CD4-positive, alpha-beta T cell treated with Interleukin-4 for 4 hours (primary cell): ENCODE data around the gene CTNNBIP1.

Source experiments
- DNase-seq: peaks from one replicate; pipeline ENCODE4 v3.0.0-alpha.2; 2020

CTNNBIP1 gene

GRCh38 chr1:9903801-9904527 lies 6.1 kb downstream of the CTNNBIP1 start:
- DNase-seq, result no peak

- DNase-seq, result no peak
Observed at GRCh38 chr1:9902060-9902452, 8.0 kb downstream of the CTNNBIP1 start.

GRCh38 chr1:9901148-9902059 lies 8.7 kb downstream of the CTNNBIP1 start:
- no peak for DNase-seq

GRCh38 chr1:9900142-9901043 lies 9.7 kb downstream of the CTNNBIP1 start:
- peak; percentile 19 for DNase-seq

- no peak for DNase-seq
Observed at GRCh38 chr1:9894115-9894514, 16.0 kb downstream of the CTNNBIP1 start.

- peak; percentile 2 for DNase-seq
Observed at GRCh38 chr1:9892563-9893528, 17.2 kb downstream of the CTNNBIP1 start.

GRCh38 chr1:9891207-9891606 lies 18.9 kb downstream of the CTNNBIP1 start:
- DNase-seq, result no peak

GRCh38 chr1:9890224-9890731 lies 19.8 kb downstream of the CTNNBIP1 start:
- DNase-seq, result no peak

GRCh38 chr1:9889411-9889810 lies 20.7 kb downstream of the CTNNBIP1 start:
- no peak for DNase-seq

- no peak for DNase-seq
Observed at GRCh38 chr1:9888886-9889285, 21.2 kb downstream of the CTNNBIP1 start.

- DNase-seq, result no peak
Observed at GRCh38 chr1:9887070-9887469, 23.0 kb downstream of the CTNNBIP1 start.

GRCh38 chr1:9886092-9886742 lies 23.9 kb downstream of the CTNNBIP1 start:
- DNase-seq, result no peak

- DNase-seq, result no peak
Observed at GRCh38 chr1:9884805-9885204, 25.3 kb downstream of the CTNNBIP1 start.

- no peak for DNase-seq
Observed at GRCh38 chr1:9883585-9884449, 26.3 kb downstream of the CTNNBIP1 start.

GRCh38 chr1:9882945-9883303 lies 27.1 kb downstream of the CTNNBIP1 start:
- DNase-seq, result no peak

GRCh38 chr1:9882296-9882944 lies 27.6 kb downstream of the CTNNBIP1 start:
- DNase-seq, result peak; percentile 10

GRCh38 chr1:9881838-9882249 lies 28.2 kb downstream of the CTNNBIP1 start:
- no peak for DNase-seq

- no peak for DNase-seq
Observed at GRCh38 chr1:9878404-9878803, 31.7 kb downstream of the CTNNBIP1 start.

- DNase-seq, result no peak
Observed at GRCh38 chr1:9877962-9878361, 32.1 kb downstream of the CTNNBIP1 start.

GRCh38 chr1:9875636-9876000 lies 34.5 kb downstream of the CTNNBIP1 start:
- no peak for DNase-seq
